ENCODE data around the gene DDHD1. TPM values are rescaled to one million over a fixed set of nuclear protein-coding genes. Genes with fewer than 3 reads are reported as not detected.

Gene DDHD1
- total RNA-seq, 2 donors from 2014 or later = 31.8 to 46.0 TPM

DNA sequence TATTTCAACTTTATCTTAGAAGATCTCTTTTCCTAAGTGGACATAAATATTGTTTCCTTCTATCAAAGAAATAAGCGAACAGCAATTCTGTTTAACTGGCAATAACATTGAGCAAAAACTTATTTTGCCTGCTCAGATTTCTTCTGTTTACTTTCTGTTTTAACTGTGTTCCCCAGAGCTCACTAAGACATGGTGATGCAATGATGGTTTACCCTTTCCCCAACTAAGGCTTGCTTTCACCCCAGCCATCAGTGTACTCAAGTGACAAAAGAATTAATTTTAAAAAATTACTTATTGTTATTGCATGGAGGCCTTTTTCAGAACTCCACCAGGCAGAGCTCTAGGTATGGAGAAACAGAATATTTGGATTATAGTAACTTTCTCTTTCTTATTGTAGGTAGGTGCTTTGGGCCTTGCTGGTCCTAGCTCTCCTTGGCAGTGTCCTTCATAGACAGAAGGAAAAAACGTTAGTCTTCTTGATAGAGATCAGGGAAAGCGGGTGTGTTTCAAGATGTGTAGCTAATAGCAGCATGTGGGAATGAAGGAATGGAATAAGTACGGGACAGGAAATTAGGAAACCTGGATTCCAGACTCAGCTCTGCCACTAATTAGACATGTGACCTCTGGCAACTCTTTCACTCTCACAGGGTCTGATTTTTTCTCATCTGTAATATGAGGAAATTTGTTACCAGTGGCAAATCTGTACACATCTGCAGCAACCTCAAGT, 14.6 kb upstream of the DDHD1 start:
- TF ChIP-seq, protein P1, sequence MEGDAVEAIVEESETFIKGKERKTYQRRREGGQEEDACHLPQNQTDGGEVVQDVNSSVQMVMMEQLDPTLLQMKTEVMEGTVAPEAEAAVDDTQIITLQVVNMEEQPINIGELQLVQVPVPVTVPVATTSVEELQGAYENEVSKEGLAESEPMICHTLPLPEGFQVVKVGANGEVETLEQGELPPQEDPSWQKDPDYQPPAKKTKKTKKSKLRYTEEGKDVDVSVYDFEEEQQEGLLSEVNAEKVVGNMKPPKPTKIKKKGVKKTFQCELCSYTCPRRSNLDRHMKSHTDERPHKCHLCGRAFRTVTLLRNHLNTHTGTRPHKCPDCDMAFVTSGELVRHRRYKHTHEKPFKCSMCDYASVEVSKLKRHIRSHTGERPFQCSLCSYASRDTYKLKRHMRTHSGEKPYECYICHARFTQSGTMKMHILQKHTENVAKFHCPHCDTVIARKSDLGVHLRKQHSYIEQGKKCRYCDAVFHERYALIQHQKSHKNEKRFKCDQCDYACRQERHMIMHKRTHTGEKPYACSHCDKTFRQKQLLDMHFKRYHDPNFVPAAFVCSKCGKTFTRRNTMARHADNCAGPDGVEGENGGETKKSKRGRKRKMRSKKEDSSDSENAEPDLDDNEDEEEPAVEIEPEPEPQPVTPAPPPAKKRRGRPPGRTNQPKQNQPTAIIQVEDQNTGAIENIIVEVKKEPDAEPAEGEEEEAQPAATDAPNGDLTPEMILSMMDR (IDR thresholded peaks at IDR 0.05) = no peak
- H3K4me3 ChIP-seq = no peak overlapping the region
- H3K27me3 ChIP-seq (replicated peaks; ENCODE audit: insufficient read depth) = no peaks in the 10 kb centered on the region
- no peaks in the 10 kb centered on the region for H3K9me3 ChIP-seq
- no peaks in the 10 kb centered on the region for H3K4me1 ChIP-seq (ENCODE audit: control insufficient read depth in 1 of 2, low read depth in 2 of 2)
- H3K27ac ChIP-seq = no peak overlapping the region
- no peaks in the 10 kb centered on the region for H3K36me3 ChIP-seq
- no peak for DNase-seq (ENCODE audit: low spot score)
- ATAC-seq (ENCODE audit: insufficient number of reproducible peaks, low FRiP score, low read depth) = no peak

GRCh38 chr14:53161758-53162435, 8.8 kb upstream of the DDHD1 start:
- H3K36me3 ChIP-seq = no peaks in the 10 kb centered on the region
- DNase-seq (ENCODE audit: low spot score) (no peak), ATAC-seq (ENCODE audit: insufficient number of reproducible peaks, low FRiP score, low read depth) (no peak)
- H3K4me3 ChIP-seq = no peak overlapping the region
- TF ChIP-seq, protein P1 (IDR thresholded peaks at IDR 0.05) = no peak
- no peak overlapping the region for H3K27ac ChIP-seq
- H3K9me3 ChIP-seq = no peaks in the 10 kb centered on the region
- H3K27me3 ChIP-seq (replicated peaks; ENCODE audit: insufficient read depth) = no peaks in the 10 kb centered on the region
- H3K4me1 ChIP-seq (ENCODE audit: control insufficient read depth in 1 of 2, low read depth in 2 of 2) = no peaks in the 10 kb centered on the region

DNA sequence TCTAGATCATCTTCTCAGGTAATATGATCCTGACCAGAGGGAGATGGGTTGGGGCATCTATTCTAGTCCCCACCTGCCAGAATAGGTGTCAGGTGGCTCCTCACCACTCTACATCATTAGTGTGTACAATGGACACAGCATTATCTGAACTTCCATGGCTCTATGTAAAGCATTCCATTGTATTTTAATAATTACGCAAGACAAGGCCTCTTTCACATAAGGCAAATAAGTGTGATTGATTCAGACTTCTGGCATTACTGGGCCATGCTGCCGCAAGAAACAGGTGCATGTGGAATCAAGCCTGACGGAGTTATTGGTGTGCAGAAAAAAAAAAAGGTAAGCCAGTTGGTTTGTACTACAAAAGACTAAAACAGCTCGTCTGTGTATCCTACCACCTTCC, 3.1 kb upstream of the DDHD1 start:
- Histone ChIP-seq H3K36me3 (no peaks in the 10 kb centered on the region), H3K4me1 (ENCODE audit: control insufficient read depth in 1 of 2, low read depth in 2 of 2) (peaks cover 2 to 3% of the 10 kb centered on the region in 2 donors), H3K4me3 (no peak overlapping the region), H3K27ac (no peak overlapping the region), H3K27me3 (replicated peaks; ENCODE audit: insufficient read depth) (no peaks in the 10 kb centered on the region), H3K9me3 (no peaks in the 10 kb centered on the region)
- TF ChIP-seq, protein P1 (IDR thresholded peaks at IDR 0.05) = no peak
- DNase-seq (ENCODE audit: low spot score) (no peak), ATAC-seq (ENCODE audit: insufficient number of reproducible peaks, low FRiP score, low read depth) (no peak)

GRCh38 chr14:53153702-53154112, 584 bp upstream of the DDHD1 start:
- DNase-seq (ENCODE audit: low spot score) (no peak), ATAC-seq (ENCODE audit: insufficient number of reproducible peaks, low FRiP score, low read depth) (no peak)
- Histone ChIP-seq H3K4me3 (peak overlapping the region; percentile 79), H3K27me3 (replicated peaks; ENCODE audit: insufficient read depth) (no peaks in the 10 kb centered on the region), H3K9me3 (no peaks in the 10 kb centered on the region), H3K4me1 (ENCODE audit: control insufficient read depth in 1 of 2, low read depth in 2 of 2) (peaks cover 14 to 20% of the 10 kb centered on the region in 2 donors), H3K27ac (peak overlapping the region; percentile 86 to 87), H3K36me3 (no peaks in the 10 kb centered on the region)
- TF ChIP-seq, protein P1 (IDR thresholded peaks at IDR 0.05) = no peak

DNA sequence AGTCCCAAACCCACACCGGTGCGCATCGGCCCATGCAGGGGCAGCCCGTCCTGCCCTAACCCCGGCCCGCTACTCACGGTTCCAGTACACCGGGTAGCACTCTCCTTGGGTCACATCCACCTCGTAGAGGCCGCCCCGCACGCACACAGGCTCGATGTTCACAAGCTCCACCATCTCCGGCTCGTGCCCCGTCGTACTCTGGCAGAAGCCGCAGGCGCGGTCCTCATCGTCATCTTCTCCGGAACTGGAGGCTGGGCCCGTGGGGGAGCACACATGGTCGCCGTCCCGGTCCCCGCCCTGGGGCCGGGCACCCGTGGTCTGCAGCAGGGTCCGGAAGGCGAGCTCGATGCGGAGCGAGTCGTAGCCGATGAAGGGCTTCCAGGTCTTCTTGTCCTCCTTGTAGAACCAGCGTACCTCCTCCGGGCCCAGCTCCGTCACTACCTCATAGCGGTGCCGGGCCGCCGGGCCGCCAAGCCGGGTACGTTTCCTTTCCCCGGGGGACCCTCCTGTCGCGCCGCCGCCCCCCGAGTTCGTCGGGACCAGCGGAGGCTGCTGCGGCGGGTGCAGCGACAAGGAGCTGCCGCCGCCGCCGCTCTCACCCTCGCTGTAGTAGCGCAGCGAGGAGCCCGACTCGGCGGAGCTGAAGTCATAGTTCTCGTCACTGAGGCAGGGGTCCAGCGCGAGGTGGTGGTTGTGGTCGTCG, 788 bp downstream of the DDHD1 start:
- Histone ChIP-seq H3K4me1 (ENCODE audit: control insufficient read depth in 1 of 2, low read depth in 2 of 2) (peaks cover 14 to 20% of the 10 kb centered on the region in 2 donors), H3K4me3 (peak overlapping the region; percentile 79), H3K36me3 (no peaks in the 10 kb centered on the region), H3K27me3 (replicated peaks; ENCODE audit: insufficient read depth) (no peaks in the 10 kb centered on the region), H3K27ac (peak overlapping the region; percentile 86 to 87), H3K9me3 (no peaks in the 10 kb centered on the region)
- DNase-seq (ENCODE audit: low spot score) = no peak
- peak; percentile 22 for ATAC-seq (ENCODE audit: insufficient number of reproducible peaks, low FRiP score, low read depth)
- TF ChIP-seq, protein P1 (IDR thresholded peaks at IDR 0.05) = no peak
